Left ventricle myocardium inferior (tissue), 1 donor: ENCODE results near the gene SLC17A9. TPM values are rescaled to one million over a fixed set of nuclear protein-coding genes. Genes with fewer than 3 reads are reported as not detected.

Experiments used
- DNase-seq: peaks from one replicate; pipeline ENCODE4 v3.0.0-alpha.2; 2020
- H3K27ac ChIP-seq: fragments of 200-600 bp; replicated peaks from 2 replicates; pipeline ENCODE4 v1.8.0; 2021
- H3K27me3 ChIP-seq: fragments of 200-600 bp; 2 replicates; pipeline ENCODE4 v1.8.0; 2021; ENCODE audit warnings: low read depth
- H3K36me3 ChIP-seq: fragments of 200-600 bp; 2 replicates; pipeline ENCODE4 v1.8.0; 2021
- H3K4me1 ChIP-seq: fragments of 200-600 bp; 2 replicates; pipeline ENCODE4 v1.8.0; 2021
- H3K4me3 ChIP-seq: fragments of 200-600 bp; 2 replicates; pipeline ENCODE4 v1.8.0; 2021; ENCODE audit warnings: mild to moderate bottlenecking, moderate library complexity
- H3K9me3 ChIP-seq: fragments of 200-600 bp; replicated peaks from 2 replicates; pipeline ENCODE4 v1.8.0; 2021
- intact Hi-C: fragments of 100-400 bp; cut with micrococcal nuclease; formaldehyde crosslinking; loops from one replicate; pipeline ENCODE4 v1.11.0; 2022
- total RNA-seq: library from RNA; stranded (reverse); fragmentation: NEBNext Ultra II Directional; extraction: Animal tissue kit (Norgen Biotek cat#: 25700); gene quantifications from one replicate; pipeline ENCODE4 v1.2.1, GENCODE V29; 2021
- TF ChIP-seq, protein P1 (sequence below): fragments of 200-600 bp; IDR thresholded peaks from 2 replicates; pipeline ENCODE4 v1.8.0; 2021; ENCODE audit warnings: antibody characterized with exemption, mild to moderate bottlenecking, borderline replicate concordance
- donor health status: DM: no; HTN: yes; CAD: no; lungs with severe emphysema.

Gene SLC17A9
- total RNA-seq, 1 donor from 2014 or later, result 0.47 TPM

DNA sequence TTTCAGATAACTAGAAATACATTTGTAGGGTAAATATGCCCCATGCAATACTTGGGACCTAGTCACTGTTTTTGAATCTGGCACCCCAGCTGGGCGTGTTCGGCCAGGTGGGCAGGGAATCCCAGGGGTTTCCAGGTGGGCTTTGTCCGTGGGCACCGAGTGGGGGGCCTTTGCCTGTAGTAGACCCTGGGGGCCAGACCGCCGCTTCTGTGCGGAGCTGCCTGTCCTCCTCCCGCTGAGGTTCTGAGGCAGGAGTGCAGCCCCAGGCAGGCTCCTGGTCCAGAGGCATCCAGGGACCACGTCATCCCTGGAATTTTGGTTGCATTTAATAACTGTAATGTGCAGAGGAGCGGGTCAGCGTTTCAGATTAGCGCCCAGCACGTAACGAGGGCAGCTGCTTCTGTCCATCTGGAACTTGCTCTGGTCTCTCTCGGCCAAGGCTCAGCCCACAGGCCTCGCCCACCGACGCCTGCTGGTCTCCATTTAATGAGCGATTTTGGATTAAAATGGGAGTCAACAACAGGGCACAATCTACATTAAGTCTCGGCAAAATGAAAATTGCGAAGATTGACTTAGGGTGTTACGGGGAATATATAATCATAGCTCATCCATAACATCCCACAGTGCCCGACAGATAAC lies 41.5 kb downstream of the SLC17A9 start:
- Histone ChIP-seq H3K4me3 (no peak overlapping the region), H3K27me3 (peaks cover 91% of the 10 kb centered on the region), H3K27ac (no peak overlapping the region), H3K4me1 (no peaks in the 10 kb centered on the region), H3K36me3 (no peaks in the 10 kb centered on the region), H3K9me3 (no peaks in the 10 kb centered on the region)
- TF ChIP-seq, protein P1, sequence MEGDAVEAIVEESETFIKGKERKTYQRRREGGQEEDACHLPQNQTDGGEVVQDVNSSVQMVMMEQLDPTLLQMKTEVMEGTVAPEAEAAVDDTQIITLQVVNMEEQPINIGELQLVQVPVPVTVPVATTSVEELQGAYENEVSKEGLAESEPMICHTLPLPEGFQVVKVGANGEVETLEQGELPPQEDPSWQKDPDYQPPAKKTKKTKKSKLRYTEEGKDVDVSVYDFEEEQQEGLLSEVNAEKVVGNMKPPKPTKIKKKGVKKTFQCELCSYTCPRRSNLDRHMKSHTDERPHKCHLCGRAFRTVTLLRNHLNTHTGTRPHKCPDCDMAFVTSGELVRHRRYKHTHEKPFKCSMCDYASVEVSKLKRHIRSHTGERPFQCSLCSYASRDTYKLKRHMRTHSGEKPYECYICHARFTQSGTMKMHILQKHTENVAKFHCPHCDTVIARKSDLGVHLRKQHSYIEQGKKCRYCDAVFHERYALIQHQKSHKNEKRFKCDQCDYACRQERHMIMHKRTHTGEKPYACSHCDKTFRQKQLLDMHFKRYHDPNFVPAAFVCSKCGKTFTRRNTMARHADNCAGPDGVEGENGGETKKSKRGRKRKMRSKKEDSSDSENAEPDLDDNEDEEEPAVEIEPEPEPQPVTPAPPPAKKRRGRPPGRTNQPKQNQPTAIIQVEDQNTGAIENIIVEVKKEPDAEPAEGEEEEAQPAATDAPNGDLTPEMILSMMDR, result no peak
- intact Hi-C loops, result no loop called here
- no peak for DNase-seq

DNA sequence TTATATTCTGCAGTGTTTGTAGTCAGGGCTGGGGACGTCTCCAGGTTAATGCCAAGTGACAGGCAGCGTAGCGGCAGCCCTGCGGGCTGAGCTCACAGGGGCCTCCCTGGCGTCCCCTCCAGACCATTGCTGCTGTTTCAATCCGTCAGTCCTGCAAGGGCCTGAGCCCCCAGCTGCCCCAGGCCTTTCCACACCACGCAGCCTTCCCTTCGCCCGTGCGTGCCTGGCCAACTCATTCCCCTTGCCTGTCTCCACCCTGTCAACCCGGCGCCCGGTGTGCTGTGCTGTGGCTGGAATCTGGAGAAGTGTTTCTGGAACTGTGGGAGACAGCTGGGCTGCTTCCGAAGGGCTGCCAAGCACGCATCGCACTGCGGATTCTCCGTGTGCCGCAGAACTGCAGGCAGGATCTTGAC lies 42.4 kb downstream of the SLC17A9 start:
- TF ChIP-seq, protein P1, result no peak
- no peak for DNase-seq

DNA sequence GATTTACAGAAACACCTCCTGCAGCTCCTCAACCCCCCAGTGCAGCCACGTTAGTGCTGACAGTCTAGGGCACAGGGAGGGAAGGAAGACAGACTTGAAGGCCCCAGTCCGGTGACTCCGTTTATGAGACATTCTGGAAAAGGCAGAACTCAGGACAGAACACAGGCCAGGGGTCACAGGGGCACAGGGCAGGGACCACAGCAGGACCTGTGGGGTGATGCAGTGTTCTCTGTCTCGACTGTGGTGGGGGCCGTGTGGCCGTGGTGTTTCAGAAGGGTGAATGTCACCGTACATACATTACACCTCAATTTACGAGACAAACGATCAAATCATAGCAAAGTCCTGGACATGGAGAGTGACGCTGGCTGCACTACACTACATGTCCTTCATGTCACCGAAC lies 43.0 kb downstream of the SLC17A9 start:
- H3K4me3 ChIP-seq, result no peak overlapping the region
- H3K27me3 ChIP-seq, result peaks cover 94% of the 10 kb centered on the region
- intact Hi-C loops, result no loop called here
- H3K4me1 ChIP-seq, result no peaks in the 10 kb centered on the region
- H3K9me3 ChIP-seq, result no peaks in the 10 kb centered on the region
- no peak for DNase-seq
- H3K27ac ChIP-seq, result no peak overlapping the region
- TF ChIP-seq, protein P1, result no peak
- H3K36me3 ChIP-seq, result no peaks in the 10 kb centered on the region

More for the DNA sequence above, 42.4 kb downstream of the SLC17A9 start:
- Histone ChIP-seq H3K9me3 (no peaks in the 10 kb centered on the region), H3K36me3 (no peaks in the 10 kb centered on the region), H3K4me3 (no peak overlapping the region), H3K4me1 (no peaks in the 10 kb centered on the region), H3K27ac (no peak overlapping the region), H3K27me3 (peaks cover 93% of the 10 kb centered on the region)
- intact Hi-C loops, result no loop called here

DNA sequence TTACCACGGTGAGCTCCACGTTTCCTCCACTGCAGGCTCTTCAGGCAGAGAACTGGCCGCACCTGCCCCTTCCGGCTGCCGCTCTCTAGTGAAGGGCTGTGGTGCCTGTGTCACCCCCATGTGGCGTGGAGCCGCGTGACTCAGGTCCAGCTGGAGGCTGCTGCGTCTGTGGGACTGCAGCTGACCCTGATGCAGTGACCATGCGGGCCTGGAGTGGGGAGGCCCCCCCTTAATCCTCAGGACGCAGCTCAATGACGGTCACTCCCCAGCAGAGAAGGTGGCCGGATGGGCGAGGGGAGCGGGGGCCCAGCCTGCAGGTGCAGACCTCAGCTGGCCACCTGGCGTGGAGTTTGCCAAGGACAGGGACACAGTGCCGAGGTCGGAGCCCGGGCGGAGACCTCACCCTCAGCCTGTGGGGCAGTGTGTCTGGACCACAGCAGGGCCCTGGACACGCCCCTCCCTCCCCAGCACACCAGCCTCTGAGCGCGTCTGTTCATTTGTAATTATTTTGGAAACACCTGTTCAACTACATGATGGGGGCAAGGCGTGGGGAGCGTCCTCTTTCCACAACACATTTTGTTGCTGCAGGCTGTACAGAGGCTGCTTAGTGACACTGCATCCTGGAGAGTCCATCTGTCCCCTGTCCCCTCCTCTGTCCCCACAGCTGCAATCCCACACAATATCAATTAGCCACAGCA lies 43.5 kb downstream of the SLC17A9 start:
- Histone ChIP-seq H3K9me3 (no peaks in the 10 kb centered on the region), H3K27ac (no peak overlapping the region)

DNA sequence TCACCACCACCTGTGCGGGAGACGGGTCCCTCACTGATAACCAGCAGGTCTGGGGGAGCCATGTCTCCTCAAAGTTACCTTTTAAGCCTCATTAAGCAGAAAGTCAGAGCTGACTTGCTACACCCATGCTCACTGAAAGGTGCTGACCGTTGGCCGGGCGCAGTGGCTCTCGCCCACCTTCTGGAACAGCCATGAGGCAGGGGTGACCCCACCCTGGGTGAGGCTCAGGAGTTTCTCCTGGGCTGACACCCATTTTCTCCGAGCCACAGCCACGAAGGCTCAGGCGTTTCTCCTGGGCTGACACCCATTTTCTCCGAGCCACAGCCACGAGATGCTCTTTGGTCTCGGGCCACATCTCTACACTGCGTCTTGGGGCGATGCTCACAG lies 44.1 kb downstream of the SLC17A9 start:
- DNase-seq, result no peak
- H3K36me3 ChIP-seq, result no peaks in the 10 kb centered on the region
- TF ChIP-seq, protein P1, result no peak
- H3K9me3 ChIP-seq, result no peaks in the 10 kb centered on the region
- no peaks in the 10 kb centered on the region for H3K4me1 ChIP-seq
- H3K27ac ChIP-seq, result no peak overlapping the region
- peaks cover 94% of the 10 kb centered on the region for H3K27me3 ChIP-seq
- intact Hi-C loops, result no loop called here
- H3K4me3 ChIP-seq, result no peak overlapping the region

More for the DNA sequence above, 43.5 kb downstream of the SLC17A9 start:
- no peak for DNase-seq
- Histone ChIP-seq H3K4me3 (no peak overlapping the region), H3K27me3 (peaks cover 94% of the 10 kb centered on the region), H3K4me1 (no peaks in the 10 kb centered on the region), H3K36me3 (no peaks in the 10 kb centered on the region)
- TF ChIP-seq, protein P1, result no peak
- intact Hi-C loops, result no loop called here
